GM18502 (cell line): Measurements from ENCODE around the gene ENTPD6.

Experiments
- ATAC-seq: cut with Tn5 transposase; IDR thresholded peaks from one replicate; pipeline ENCODE4 v1.9.1; 2021; ENCODE audit warnings: mild to moderate bottlenecking; ENCODE audit not compliant: unreplicated experiment, poor library complexity

ENTPD6 gene

DNA sequence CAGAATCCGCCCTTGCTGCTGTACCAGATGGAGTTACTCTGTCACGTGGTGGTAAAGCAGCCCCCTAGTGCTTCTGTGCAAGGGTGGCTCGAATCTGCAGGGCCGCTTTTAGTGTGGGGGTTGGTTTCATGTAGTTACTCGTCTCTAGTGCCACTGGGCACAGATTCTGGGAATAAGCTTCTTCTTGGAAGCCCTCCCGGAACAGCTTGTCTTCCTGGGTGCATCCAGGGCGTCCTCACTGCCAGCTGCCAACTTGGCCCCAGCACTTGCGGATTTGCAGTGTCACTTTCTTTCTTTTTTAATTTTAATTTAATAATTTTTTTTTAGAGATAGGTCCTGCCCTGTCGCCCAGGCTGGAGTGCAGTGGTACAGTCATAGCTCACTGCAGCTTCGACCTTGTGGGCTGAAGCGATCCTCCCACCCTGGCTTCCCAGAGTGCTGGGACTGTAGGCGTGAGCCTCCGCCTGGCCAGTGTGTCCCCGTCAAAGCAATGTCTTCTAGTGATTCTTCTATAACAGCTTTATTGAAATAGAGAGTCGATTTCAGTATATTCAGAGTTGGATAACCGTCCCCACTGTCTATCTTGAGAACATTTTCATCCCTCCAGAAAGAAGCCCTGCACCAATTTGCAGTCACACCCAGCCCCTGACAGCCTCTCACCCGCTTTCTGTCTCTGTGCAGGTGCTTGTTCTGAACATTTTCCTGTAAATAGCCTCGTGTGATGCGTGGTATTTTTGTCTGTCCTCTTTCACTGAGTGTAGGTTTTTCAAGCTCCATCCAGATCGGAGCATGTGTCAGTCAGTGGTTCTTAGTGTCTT, 78.2 kb downstream of the ENTPD6 start:
- no peak for ATAC-seq

DNA sequence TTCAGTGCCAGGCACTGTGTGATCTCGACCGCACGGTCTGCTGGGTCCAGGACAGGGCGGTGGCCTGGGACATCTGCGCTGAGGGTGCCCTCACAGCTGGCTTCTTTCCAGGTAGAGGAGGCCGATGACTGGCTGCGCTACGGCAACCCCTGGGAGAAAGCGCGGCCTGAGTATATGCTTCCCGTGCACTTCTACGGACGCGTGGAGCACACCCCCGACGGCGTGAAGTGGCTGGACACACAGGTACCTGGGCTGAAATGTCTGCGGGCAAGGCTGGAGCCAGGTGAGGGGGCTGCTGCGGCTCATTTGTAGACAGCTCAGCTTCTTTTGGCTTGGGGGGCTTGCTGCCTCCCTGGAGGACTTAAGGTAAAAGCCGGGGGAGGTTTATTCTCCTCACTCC, 79.0 kb downstream of the ENTPD6 start:
- ATAC-seq: no peak

DNA sequence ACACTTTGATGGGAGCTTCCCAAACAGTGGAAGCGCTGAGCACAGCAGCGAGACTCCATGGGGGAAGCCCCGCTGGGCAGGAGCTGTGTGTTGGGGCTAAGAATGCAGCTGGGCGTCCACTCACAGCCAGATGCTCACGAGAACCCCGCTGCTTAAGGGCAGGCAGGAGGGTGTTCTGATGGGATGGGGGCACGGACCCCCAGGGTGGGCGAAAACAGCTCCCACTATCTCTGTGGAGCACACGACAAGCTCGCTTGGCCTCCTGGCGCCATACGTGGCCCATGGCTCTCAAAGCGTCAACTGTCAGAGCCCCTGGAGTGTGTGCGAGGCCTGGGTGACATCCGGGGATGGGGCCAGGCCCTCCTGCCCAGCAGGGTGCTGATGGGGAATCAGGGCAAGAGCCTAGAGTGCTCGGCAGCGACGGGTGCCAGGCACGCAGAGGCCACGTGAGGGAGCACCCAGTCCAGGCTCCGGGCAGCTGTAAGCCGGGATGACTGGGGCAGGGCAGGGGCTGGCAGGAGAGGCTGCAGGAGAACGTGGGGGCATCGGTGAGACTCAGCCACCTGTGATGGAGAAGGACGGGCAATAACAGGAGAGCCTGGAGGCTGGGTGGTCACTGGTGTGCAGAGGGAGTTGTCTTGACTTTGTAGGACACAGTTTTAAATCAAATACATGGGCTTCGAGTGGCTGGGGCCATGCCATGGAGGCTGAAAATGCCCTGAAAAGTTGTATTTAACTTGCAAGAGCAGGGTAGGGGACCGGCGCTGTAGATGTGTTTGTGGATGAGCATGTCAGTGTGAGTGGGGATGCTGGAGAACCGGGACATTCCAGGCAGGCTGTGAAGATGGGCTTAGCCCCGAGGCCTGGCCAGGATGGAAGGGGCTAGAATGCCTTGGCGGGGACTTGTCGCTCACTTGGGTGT, 79.6 kb downstream of the ENTPD6 start:
- no peak for ATAC-seq

DNA sequence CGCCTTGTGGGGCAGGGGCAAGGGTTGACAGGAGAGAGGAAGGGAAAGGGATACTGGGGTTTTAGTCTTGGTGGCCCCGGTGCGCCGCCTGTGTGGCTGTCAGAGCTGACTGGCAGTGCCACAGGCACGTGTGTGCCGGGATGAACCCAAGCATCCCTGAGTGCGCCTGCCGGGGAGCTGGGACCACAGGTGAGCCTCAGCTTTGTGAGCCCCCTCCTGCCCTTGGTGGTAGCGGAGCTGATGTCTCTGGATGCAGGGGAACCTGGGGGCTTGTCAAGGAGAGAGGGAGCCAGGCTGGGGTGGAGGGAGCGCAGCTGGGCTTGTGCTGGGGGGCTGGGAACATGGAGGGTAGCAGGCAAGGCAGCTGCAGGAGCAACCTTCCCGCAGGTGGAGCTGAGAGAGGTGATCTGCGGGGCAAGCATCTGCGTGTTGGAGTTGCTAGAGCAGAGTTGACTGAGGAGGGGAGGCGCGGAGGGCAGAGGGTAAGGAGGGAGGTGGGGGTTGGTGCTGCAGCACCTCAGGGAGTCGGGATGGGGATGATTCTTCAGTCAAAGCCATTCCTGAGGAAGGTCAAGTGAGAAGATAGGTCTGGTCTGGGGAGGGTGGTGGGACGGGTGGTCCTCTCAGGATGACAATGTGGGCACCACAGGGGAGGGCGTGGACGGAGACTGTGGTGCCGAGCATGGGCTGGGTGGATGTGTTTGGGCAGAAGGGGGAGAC, 80.5 kb downstream of the ENTPD6 start:
- ATAC-seq: no peak
